ENCODE data around the gene CTNND2.

GRCh38 chr5:11692636-11693035, 211.6 kb downstream of the CTNND2 start:
- TF ChIP-seq CTCF (IDR thresholded peaks at IDR 0.05; ENCODE audit: low read depth, low read length, missing input control): no peak
- TF ChIP-seq ATF3 (IDR thresholded peaks at IDR 0.05): no peak
- no peak for TF ChIP-seq SP1 (IDR thresholded peaks at IDR 0.05)
- no peak for TF ChIP-seq YY1 (IDR thresholded peaks at IDR 0.05)
- TF ChIP-seq EGR1 (IDR thresholded peaks at IDR 0.05; ENCODE audit: low read depth in 2 of 2): no peak
- no peak for TF ChIP-seq TAF1 (conservative IDR thresholded peaks at IDR 0.05)
